HEK293 (cell line): ENCODE results near the gene TBC1D14.

ENCODE experiments used
- ZEB2 ChIP-seq: fragments of 450-650 bp; formaldehyde crosslinking; IDR thresholded peaks from 2 replicates; pipeline ENCODE4 v1.5.1; 2016; ENCODE audit warnings: missing biosample characterization, missing genetic modification characterization
- TF ChIP-seq, protein P1 (sequence below): fragments of 450-650 bp; formaldehyde crosslinking; optimal IDR thresholded peaks from 2 replicates; pipeline ENCODE3; 2016; ENCODE audit warnings: missing biosample characterization, mild to moderate bottlenecking, missing genetic modification characterization

DNA sequence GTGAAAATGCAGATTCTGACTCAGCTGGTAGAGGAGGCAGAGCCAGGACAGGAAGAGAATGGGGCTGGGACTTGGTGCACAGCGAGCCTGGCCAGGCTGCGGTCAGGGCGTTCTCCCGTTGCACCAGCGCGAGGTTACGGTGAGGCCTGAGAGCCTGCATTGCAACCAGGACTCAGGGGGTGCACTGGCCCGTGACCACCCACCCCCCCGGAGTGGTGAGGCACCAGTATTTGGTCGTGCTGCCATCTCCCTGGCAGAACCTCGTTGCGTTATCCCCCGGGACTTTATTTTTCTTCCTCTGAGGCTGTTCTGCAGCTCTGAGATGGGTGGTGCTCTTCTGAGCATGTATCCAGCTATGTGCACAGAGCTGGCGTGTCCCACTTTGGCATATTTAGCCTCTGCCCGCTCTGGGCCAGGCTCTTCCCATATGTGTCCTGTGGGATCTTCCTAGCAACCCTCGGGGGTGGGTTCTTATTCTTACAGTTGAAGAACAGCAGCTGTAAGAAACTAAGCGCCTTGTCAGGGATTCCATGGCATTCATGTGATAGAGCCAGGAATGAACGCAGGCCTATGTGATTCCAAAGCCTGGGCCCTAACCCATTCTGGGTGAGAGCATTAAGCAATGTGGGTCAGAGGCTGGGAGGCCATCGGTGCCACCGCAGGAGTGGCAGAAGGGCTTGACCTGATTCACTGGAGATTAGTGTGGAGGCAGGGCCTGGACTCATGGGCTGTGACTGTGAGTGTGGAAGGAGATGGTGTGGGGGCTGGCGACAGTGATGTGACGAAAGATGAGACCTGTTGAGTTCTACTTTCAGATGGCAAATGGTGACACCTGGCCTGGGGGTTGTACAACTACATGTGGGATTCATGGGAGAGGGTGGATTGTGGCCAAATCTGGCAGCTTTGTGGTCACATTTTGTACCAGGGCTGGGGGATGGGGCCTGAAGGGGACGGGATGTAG, 136.6 kb downstream of the TBC1D14 start:
- TF ChIP-seq, protein P1, sequence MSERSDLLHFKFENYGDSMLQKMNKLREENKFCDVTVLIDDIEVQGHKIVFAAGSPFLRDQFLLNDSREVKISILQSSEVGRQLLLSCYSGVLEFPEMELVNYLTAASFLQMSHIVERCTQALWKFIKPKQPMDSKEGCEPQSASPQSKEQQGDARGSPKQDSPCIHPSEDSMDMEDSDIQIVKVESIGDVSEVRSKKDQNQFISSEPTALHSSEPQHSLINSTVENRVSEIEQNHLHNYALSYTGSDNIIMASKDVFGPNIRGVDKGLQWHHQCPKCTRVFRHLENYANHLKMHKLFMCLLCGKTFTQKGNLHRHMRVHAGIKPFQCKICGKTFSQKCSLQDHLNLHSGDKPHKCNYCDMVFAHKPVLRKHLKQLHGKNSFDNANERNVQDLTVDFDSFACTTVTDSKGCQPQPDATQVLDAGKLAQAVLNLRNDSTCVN (tag by site-specific recombination) = no peak
- no peak for TF ChIP-seq ZEB2 (tag by site-specific recombination)
